Esophagus squamous epithelium (tissue), 5 donors: Measurements from ENCODE around the gene GCLC. TPM values are rescaled to one million over a fixed set of nuclear protein-coding genes. Genes with fewer than 3 reads are reported as not detected.

Source experiments
- DNase-seq: peaks from one replicate; lab custom pipeline; 2025; lab: John Stamatoyannopoulos, UW
- H3K27ac ChIP-seq, 4 donors: fragments of 200-600 bp; sonication (generic); one replicate each; pipeline ENCODE4 v1.5.1; 2016 to 2019; ENCODE audit warnings: mild to moderate bottlenecking in 1 of 4
- H3K27me3 ChIP-seq, 4 donors: fragments of 200-600 bp; sonication (generic); 1 replicate in 3 of 4; 2 replicates in 1 of 4; pipeline versions ENCODE4 v1.5.1 to v1.6.0; 2017 to 2021; ENCODE audit warnings: antibody characterized with exemption in 1 of 4
- H3K36me3 ChIP-seq, 3 donors: fragments of 200-600 bp; sonication (generic); one replicate each; pipeline ENCODE4 v1.5.1; 2016 to 2019
- H3K4me1 ChIP-seq, 3 donors: fragments of 200-600 bp; sonication (generic); one replicate each; pipeline ENCODE4 v1.5.1; 2017 to 2019
- H3K4me3 ChIP-seq, 4 donors: fragments of 200-600 bp; sonication (generic); 1 replicate in 3 of 4; 2 replicates in 1 of 4; pipeline ENCODE4 v1.5.1; 2016 to 2019; ENCODE audit warnings: mild to moderate bottlenecking in 2 of 4, moderate library complexity in 1 of 4
- H3K9me3 ChIP-seq, 3 donors: fragments of 200-600 bp; sonication (generic); one replicate each; pipeline ENCODE4 v1.5.1; 2016 to 2019
- CTCF ChIP-seq, 6 experiments: fragments of 450-650 bp in 4 of 6; fragments of 200-600 bp in 2 of 6; sonication (generic) in 2 of 6; IDR thresholded peaks; one replicate each; pipeline ENCODE4 v1.5.1; 2016 to 2019; ENCODE audit warnings: antibody characterized with exemption in 6 of 6, mild to moderate bottlenecking in 4 of 6, moderate library complexity in 4 of 6
- POLR2A ChIP-seq, 4 donors: fragments of 450-650 bp; IDR thresholded peaks; one replicate each; pipeline ENCODE4 v1.6.1; 2017; ENCODE audit warnings: antibody characterized with exemption in 4 of 4, mild to moderate bottlenecking in 4 of 4, moderate library complexity in 3 of 4
- WGBS, 2 donors: methylation state at CpG; one replicate each; pipeline ENCODE4 v1.1.5; 2018; 5-methylcytosine and 5-hydroxymethylcytosine counted together
- intact Hi-C: fragments of 100-400 bp; cut with DNase I; formaldehyde crosslinking; loops from one replicate; pipeline ENCODE4 v1.15.0; 2022
- total RNA-seq, 4 donors: library from RNA; depleted of rRNA; stranded (reverse); fragments of >200 nt; gene quantifications; one replicate each; pipeline ENCODE4 v1.1.0, GENCODE V29; 2016
- donor health status: DM: yes; HTN: yes; CAD: no.

Gene GCLC
- total RNA-seq, 4 donors from 2014 or later = 71.0 to 121 (median 105) TPM

GRCh38 chr6:53588816-53589509, 44.1 kb upstream of the GCLC start:
- Histone ChIP-seq H3K27ac (no peak overlapping the region), H3K4me3 (no peak overlapping the region), H3K9me3 (no peaks in the 10 kb centered on the region), H3K36me3 (no peaks in the 10 kb centered on the region), H3K4me1 (peaks cover 0 to 6% (median 4%) of the 10 kb centered on the region in 3 donors), H3K27me3 (peaks cover 0 to 3% (median 0%) of the 10 kb centered on the region in 4 donors)
- intact Hi-C loops = no loop called here
- TF ChIP-seq CTCF (IDR thresholded peaks at IDR 0.05) (no peak), POLR2A (IDR thresholded peaks at IDR 0.05) (no peak)
- WGBS, 2 donors = 79 to 80% methylated on average over 3 of the region's 3 CpGs
- DNase-seq = no peak

GRCh38 chr6:53587291-53587690, 42.4 kb upstream of the GCLC start:
- Histone ChIP-seq H3K27me3 (peaks cover 0 to 3% (median 0%) of the 10 kb centered on the region in 4 donors), H3K9me3 (no peaks in the 10 kb centered on the region), H3K4me3 (no peak overlapping the region), H3K4me1 (peaks cover 0 to 8% (median 0%) of the 10 kb centered on the region in 3 donors), H3K36me3 (no peaks in the 10 kb centered on the region), H3K27ac (no peak overlapping the region)
- DNase-seq = no peak
- no peak for TF ChIP-seq POLR2A (IDR thresholded peaks at IDR 0.05)
- no peak for TF ChIP-seq CTCF (IDR thresholded peaks at IDR 0.05)
- intact Hi-C loops = no loop called here
- WGBS, 2 donors = 39 to 67% methylated on average over 1 of the region's 1 CpG

GRCh38 chr6:53585208-53585900, 40.5 kb upstream of the GCLC start:
- H3K4me1 ChIP-seq = peaks cover 6 to 25% (median 8%) of the 10 kb centered on the region in 3 donors
- H3K27me3 ChIP-seq = peaks cover 0 to 3% (median 0%) of the 10 kb centered on the region in 4 donors
- H3K36me3 ChIP-seq = no peaks in the 10 kb centered on the region
- no peak for TF ChIP-seq CTCF (IDR thresholded peaks at IDR 0.05)
- H3K4me3 ChIP-seq = no peak overlapping the region
- intact Hi-C loops = no loop called here
- no peaks in the 10 kb centered on the region for H3K9me3 ChIP-seq
- no peak for DNase-seq
- H3K27ac ChIP-seq = no peak overlapping the region
- 73 to 81% methylated on average over 7 of the region's 7 CpGs for WGBS, 2 donors

GRCh38 chr6:53584726-53585125, 39.8 kb upstream of the GCLC start:
- Histone ChIP-seq H3K36me3 (no peaks in the 10 kb centered on the region), H3K4me1 (peaks cover 6 to 25% (median 8%) of the 10 kb centered on the region in 3 donors), H3K9me3 (no peaks in the 10 kb centered on the region), H3K27ac (no peak overlapping the region), H3K27me3 (peaks cover 0 to 3% (median 0%) of the 10 kb centered on the region in 4 donors), H3K4me3 (no peak overlapping the region)
- no peak for TF ChIP-seq CTCF (IDR thresholded peaks at IDR 0.05)
- no peak for TF ChIP-seq POLR2A (IDR thresholded peaks at IDR 0.05)
- intact Hi-C loops = no loop called here
- WGBS, 2 donors = 85 to 92% methylated on average over 2 of the region's 2 CpGs
- DNase-seq = no peak

GRCh38 chr6:53583451-53583850, 38.5 kb upstream of the GCLC start:
- no peaks in the 10 kb centered on the region for H3K9me3 ChIP-seq
- H3K4me3 ChIP-seq = no peak overlapping the region
- no peaks in the 10 kb centered on the region for H3K36me3 ChIP-seq
- no peak for TF ChIP-seq CTCF (IDR thresholded peaks at IDR 0.05)
- no peak for TF ChIP-seq POLR2A (IDR thresholded peaks at IDR 0.05)
- H3K27me3 ChIP-seq = no peaks in the 10 kb centered on the region
- no peak for DNase-seq
- H3K27ac ChIP-seq = no peak overlapping the region
- 80 to 95% methylated on average over 3 of the region's 3 CpGs for WGBS, 2 donors
- H3K4me1 ChIP-seq = peaks cover 6 to 25% (median 8%) of the 10 kb centered on the region in 3 donors
- intact Hi-C loops = no loop called here
